ENCODE data around the gene NMUR1. TPM values are rescaled to one million over a fixed set of nuclear protein-coding genes. Genes with fewer than 3 reads are reported as not detected.
"Not testable (repeated sequence)": the region's sequence is repeated elsewhere in the genome, so short reads cannot be mapped to it uniquely, and the experiment has no call there.

The NMUR1 gene
- total and polyA plus RNA-seq, 2 experiments from 2014 or later = 0.15 TPM; not detected in 1

- no peaks in the 10 kb centered on the region for H3K9me3 ChIP-seq (ENCODE audit: low read depth)
- H3K27ac ChIP-seq = no peak overlapping the region
- no peak for DNase-seq (ENCODE audit: low read depth in 1 of 2, low spot score in 1 of 2)
Measured at GRCh38 chr2:231573698-231574421, 43.6 kb upstream of the NMUR1 start.

GRCh38 chr2:231573096-231573495, 42.9 kb upstream of the NMUR1 start:
- TF ChIP-seq, protein P1, sequence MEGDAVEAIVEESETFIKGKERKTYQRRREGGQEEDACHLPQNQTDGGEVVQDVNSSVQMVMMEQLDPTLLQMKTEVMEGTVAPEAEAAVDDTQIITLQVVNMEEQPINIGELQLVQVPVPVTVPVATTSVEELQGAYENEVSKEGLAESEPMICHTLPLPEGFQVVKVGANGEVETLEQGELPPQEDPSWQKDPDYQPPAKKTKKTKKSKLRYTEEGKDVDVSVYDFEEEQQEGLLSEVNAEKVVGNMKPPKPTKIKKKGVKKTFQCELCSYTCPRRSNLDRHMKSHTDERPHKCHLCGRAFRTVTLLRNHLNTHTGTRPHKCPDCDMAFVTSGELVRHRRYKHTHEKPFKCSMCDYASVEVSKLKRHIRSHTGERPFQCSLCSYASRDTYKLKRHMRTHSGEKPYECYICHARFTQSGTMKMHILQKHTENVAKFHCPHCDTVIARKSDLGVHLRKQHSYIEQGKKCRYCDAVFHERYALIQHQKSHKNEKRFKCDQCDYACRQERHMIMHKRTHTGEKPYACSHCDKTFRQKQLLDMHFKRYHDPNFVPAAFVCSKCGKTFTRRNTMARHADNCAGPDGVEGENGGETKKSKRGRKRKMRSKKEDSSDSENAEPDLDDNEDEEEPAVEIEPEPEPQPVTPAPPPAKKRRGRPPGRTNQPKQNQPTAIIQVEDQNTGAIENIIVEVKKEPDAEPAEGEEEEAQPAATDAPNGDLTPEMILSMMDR (IDR thresholded peaks at IDR 0.05; ENCODE audit: low read depth, low read length) = no peak
- DNase-seq (ENCODE audit: low read depth in 1 of 2, low spot score in 1 of 2) = no peak
- no peaks in the 10 kb centered on the region for H3K27me3 ChIP-seq
- no peaks in the 10 kb centered on the region for H3K4me1 ChIP-seq (ENCODE audit: low read depth)
- no peaks in the 10 kb centered on the region for H3K9me3 ChIP-seq (ENCODE audit: low read depth)
- no peak overlapping the region for H3K27ac ChIP-seq
- no peaks in the 10 kb centered on the region for H3K36me3 ChIP-seq
- H3K4me3 ChIP-seq = no peak overlapping the region

More at GRCh38 chr2:231573698-231574421, 43.6 kb upstream of the NMUR1 start:
- TF ChIP-seq, protein P1 (IDR thresholded peaks at IDR 0.05; ENCODE audit: low read depth, low read length) = no peak
- Histone ChIP-seq H3K4me1 (ENCODE audit: low read depth) (no peaks in the 10 kb centered on the region), H3K4me3 (no peak overlapping the region), H3K36me3 (no peaks in the 10 kb centered on the region), H3K27me3 (no peaks in the 10 kb centered on the region)

- TF ChIP-seq, protein P1 (IDR thresholded peaks at IDR 0.05; ENCODE audit: low read depth, low read length) = no peak
- H3K4me3 ChIP-seq = no peak overlapping the region
- H3K9me3 ChIP-seq (ENCODE audit: low read depth) = no peaks in the 10 kb centered on the region
- DNase-seq (ENCODE audit: low read depth in 1 of 2, low spot score in 1 of 2) = no peak
- no peaks in the 10 kb centered on the region for H3K4me1 ChIP-seq (ENCODE audit: low read depth)
- H3K27me3 ChIP-seq = no peaks in the 10 kb centered on the region
- H3K27ac ChIP-seq = no peak overlapping the region
- H3K36me3 ChIP-seq = no peaks in the 10 kb centered on the region
Measured at GRCh38 chr2:231571661-231572191, 41.5 kb upstream of the NMUR1 start.

GRCh38 chr2:231570915-231571314, 40.7 kb upstream of the NMUR1 start:
- not testable (repeated sequence) for H3K27ac ChIP-seq; H3K27me3 ChIP-seq; H3K9me3 ChIP-seq (ENCODE audit: low read depth); H3K4me3 ChIP-seq; H3K36me3 ChIP-seq; DNase-seq (ENCODE audit: low read depth in 1 of 2, low spot score in 1 of 2); H3K4me1 ChIP-seq (ENCODE audit: low read depth)

DNA sequence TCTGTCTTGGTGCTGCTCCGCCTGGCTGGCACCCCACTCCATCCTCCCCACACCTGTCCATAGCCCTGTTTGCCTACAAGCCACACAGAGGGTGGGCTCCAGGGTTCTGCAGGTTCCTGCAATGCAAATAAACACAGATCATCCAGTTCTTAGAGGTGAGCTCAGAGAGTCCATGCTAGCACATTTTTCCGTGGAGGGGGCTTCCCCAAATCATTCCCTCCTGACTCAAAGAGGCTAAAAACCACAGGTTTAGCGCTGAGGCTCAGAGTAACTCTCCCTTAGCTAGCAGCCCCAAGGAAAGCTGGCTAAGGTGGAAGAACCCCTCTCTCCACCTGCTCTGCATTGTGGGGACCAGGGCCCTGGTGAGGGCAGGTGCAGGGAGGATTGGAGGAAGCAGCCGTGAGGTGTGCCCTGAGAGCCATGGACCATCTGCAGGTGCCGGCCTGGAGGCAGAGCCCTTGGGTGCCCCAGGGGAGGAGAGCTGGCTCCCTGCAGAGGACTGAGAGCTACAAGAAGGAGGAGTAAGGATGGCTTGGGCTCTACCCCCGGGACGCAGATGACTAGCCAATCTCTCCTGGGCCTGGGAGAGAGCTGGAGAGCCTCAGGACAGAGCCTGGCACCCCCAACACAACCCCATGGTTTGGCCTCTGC, 38.7 kb upstream of the NMUR1 start:
- no peaks in the 10 kb centered on the region for H3K36me3 ChIP-seq
- no peak overlapping the region for H3K4me3 ChIP-seq
- H3K27ac ChIP-seq = no peak overlapping the region
- DNase-seq (ENCODE audit: low read depth in 1 of 2, low spot score in 1 of 2) = no peak
- H3K9me3 ChIP-seq (ENCODE audit: low read depth) = no peaks in the 10 kb centered on the region
- no peaks in the 10 kb centered on the region for H3K27me3 ChIP-seq
- no peaks in the 10 kb centered on the region for H3K4me1 ChIP-seq (ENCODE audit: low read depth)
- TF ChIP-seq, protein P1 (IDR thresholded peaks at IDR 0.05; ENCODE audit: low read depth, low read length) = no peak

Measured in cardiac muscle cell (in vitro differentiated cells and primary cell).